RWPE2 (cell line): ENCODE data around the gene BEND3.
A peak's percentile ranks its signal among the peaks of the same experiment; 100 is the strongest.
"Not testable (repeated sequence)": the region's sequence is repeated elsewhere in the genome, so short reads cannot be mapped to it uniquely, and the experiment has no call there.

Experiments used
- ATAC-seq: fragments of 200-7000 bp; cut with Tn5 transposase; 3 replicates; pipeline ENCODE4 v1.9.1; 2021; ENCODE audit warnings: low read depth
- DNase-seq: peaks from one replicate; pipeline ENCODE4 v3.0.0-alpha.2; 2020; ENCODE audit warnings: low spot score
- H3K27ac ChIP-seq: fragments of 450-650 bp; 2 replicates; pipeline ENCODE4 v1.5.1; 2017; ENCODE audit warnings: mild to moderate bottlenecking; ENCODE audit not compliant: poor library complexity, severe bottlenecking
- H3K27me3 ChIP-seq: fragments of 250-450 bp; sonication (Bioruptor Pico); 2 replicates; pipeline ENCODE4 v1.5.1; 2021; ENCODE audit warnings: mild to moderate bottlenecking, moderate library complexity; ENCODE audit not compliant: insufficient read depth, poor library complexity, severe bottlenecking
- H3K36me3 ChIP-seq: fragments of 250-450 bp; sonication (Bioruptor Pico); 2 replicates; pipeline ENCODE4 v1.5.1; 2020; ENCODE audit warnings: low read depth, mild to moderate bottlenecking, moderate library complexity
- H3K4me1 ChIP-seq: fragments of 250-450 bp; sonication (Bioruptor Pico); 2 replicates; pipeline ENCODE4 v1.5.1; 2021; ENCODE audit warnings: mild to moderate bottlenecking, moderate library complexity; ENCODE audit not compliant: insufficient read depth, poor library complexity, severe bottlenecking
- H3K4me3 ChIP-seq: fragments of 250-450 bp; sonication (Bioruptor Pico); 2 replicates; pipeline ENCODE4 v1.5.1; 2021; ENCODE audit warnings: mild to moderate bottlenecking, moderate library complexity; ENCODE audit not compliant: severe bottlenecking
- H3K9me3 ChIP-seq: fragments of 250-450 bp; sonication (Bioruptor Pico); 2 replicates; pipeline ENCODE4 v1.5.1; 2021; ENCODE audit warnings: mild to moderate bottlenecking, moderate library complexity; ENCODE audit not compliant: severe bottlenecking
- TF ChIP-seq, protein P1 (sequence below): fragments of 450-650 bp; IDR thresholded peaks from one replicate; pipeline ENCODE4 v1.5.1; 2017; ENCODE audit warnings: mild to moderate bottlenecking, moderate library complexity; ENCODE audit not compliant: poor library complexity, severe bottlenecking

The BEND3 gene

DNA sequence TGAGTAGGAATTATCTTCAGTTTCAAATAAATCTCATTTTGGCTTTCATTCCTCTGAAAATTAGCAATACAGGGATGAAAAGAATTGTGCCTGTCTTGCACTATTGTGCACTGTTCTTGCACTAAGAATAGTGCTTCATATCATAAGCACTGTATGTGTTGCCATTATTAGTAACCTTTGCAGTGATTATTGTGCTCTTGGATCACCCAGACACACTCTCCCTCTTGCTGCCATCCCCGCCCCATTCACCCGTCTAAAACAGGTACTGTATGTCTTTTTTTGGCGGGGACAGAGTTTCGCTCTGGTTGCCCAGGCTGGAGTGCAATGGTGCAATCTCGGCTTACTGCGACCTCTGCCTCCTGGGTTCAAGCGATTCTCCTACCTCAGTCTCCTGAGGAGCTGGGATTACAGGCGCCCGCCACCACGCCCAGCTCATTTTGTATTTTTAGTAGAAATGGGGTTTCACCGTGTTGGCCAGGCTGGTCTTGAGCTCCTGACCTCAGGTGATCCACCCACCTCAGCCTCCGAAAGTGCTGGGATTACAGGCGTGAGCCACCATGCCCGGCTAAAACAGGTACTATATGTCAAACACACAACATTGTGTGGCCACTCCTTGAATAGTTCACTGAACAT, 19.8 kb upstream of the BEND3 start:
- H3K27ac ChIP-seq, H3K4me1 ChIP-seq, DNase-seq, H3K4me3 ChIP-seq, H3K36me3 ChIP-seq, H3K27me3 ChIP-seq, H3K9me3 ChIP-seq, ATAC-seq: not testable (repeated sequence)

DNA sequence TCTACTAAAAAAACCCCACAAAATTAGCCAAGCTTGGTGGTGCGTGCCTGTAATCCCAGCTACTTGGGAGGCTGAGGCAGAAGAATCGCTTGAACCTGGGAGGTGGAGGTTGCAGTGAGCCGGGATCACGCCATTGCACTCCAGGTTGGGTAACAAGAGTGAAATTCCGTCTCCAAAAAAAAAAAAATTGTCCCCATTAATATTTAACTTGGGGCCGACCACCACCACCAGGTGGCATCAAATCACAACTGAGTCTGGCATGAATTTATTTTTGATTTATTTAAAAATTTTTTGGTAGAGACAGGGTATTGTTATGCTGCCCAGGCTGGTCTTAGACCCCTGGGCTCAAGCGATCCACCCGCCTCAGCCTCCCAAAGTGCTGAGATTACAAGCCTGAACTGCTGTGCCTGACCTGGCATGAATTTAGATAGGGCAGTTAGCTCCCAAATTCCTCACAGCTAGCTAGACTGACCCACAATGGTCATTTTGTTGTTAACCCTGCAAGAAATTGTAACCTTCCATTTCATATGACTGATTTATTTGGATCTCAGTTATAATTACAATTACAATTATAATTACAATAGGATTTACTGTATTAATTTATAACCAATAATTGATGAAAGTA, 17.1 kb upstream of the BEND3 start:
- no peaks in the 10 kb centered on the region for H3K36me3 ChIP-seq
- no peaks in the 10 kb centered on the region for H3K4me1 ChIP-seq
- H3K27ac ChIP-seq: no peak overlapping the region
- TF ChIP-seq, protein P1, sequence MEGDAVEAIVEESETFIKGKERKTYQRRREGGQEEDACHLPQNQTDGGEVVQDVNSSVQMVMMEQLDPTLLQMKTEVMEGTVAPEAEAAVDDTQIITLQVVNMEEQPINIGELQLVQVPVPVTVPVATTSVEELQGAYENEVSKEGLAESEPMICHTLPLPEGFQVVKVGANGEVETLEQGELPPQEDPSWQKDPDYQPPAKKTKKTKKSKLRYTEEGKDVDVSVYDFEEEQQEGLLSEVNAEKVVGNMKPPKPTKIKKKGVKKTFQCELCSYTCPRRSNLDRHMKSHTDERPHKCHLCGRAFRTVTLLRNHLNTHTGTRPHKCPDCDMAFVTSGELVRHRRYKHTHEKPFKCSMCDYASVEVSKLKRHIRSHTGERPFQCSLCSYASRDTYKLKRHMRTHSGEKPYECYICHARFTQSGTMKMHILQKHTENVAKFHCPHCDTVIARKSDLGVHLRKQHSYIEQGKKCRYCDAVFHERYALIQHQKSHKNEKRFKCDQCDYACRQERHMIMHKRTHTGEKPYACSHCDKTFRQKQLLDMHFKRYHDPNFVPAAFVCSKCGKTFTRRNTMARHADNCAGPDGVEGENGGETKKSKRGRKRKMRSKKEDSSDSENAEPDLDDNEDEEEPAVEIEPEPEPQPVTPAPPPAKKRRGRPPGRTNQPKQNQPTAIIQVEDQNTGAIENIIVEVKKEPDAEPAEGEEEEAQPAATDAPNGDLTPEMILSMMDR: peak; percentile 78
- no peaks in the 10 kb centered on the region for H3K27me3 ChIP-seq
- no peak for DNase-seq
- H3K9me3 ChIP-seq: no peaks in the 10 kb centered on the region
- no peak overlapping the region for H3K4me3 ChIP-seq
- ATAC-seq: no peak

DNA sequence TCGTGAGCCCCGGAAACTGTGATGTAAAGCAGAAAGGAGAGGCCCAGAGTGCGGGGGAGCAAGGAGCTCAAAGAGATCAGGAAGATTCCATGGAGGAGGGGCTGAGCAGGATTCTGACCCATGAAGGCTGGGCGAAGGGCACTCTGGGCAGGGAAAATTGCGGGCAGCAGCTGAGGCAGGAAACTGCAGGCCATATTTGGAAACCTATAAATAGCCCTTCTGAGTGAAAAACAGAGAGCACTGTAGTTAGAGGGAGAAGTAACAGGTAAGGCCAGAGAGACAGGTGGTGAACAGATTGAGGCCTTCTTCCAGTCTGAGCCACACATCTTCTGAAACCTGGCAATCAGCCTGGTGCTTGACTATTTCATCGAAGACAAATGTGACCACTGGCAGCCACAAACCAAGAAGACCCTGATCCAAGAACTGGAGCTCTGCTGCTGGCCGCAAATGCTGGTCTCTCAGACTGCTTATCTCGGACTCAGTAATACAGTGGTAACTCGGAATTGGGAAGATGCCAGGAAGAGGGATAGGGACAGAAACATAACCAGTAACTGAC, 14.1 kb upstream of the BEND3 start:
- Histone ChIP-seq H3K27ac (no peak overlapping the region), H3K4me1 (no peaks in the 10 kb centered on the region), H3K9me3 (no peaks in the 10 kb centered on the region), H3K27me3 (no peaks in the 10 kb centered on the region), H3K36me3 (no peaks in the 10 kb centered on the region), H3K4me3 (no peak overlapping the region)
- ATAC-seq (no peak), DNase-seq (no peak)
- TF ChIP-seq, protein P1: no peak

DNA sequence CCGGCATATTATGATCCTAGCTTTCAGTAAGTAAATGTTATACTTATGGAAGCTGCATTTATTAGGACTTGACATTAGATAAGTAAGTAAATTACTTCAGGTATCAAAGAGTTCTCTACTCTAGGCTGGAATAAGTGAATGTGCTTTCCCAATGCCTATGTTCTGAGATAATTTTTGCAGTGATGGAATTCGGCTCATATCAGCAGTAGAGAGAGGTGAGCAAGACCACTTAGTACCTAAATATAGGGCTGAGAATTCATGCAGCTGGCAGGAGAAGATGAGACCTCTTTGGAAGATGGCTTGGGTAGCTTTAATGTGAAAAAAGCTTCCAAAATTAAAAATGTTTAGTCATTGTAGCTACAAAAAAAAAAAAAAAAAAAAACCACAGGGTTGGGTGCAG, 13.3 kb upstream of the BEND3 start:
- Histone ChIP-seq H3K27me3 (no peaks in the 10 kb centered on the region), H3K4me3 (no peak overlapping the region), H3K9me3 (no peaks in the 10 kb centered on the region), H3K27ac (no peak overlapping the region), H3K36me3 (no peaks in the 10 kb centered on the region), H3K4me1 (no peaks in the 10 kb centered on the region)
- DNase-seq: no peak
- no peak for ATAC-seq
- TF ChIP-seq, protein P1: no peak

DNA sequence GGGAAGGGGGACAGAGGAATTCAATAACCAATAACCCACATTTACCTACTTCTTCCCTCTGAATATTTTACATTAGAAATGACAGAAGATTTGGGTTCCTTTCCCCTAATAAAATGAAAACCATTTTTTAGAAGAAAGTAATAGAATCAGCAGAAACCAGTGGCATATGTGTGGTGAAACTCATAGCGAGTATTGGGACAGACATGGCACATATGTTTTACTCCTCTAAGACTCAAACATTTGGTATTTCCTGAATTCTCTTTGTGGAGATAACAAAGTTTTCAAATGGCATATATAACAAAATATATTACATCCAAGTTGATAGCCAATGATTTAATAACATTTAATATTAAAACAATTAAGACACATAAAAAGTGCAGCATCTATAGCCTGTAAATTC, 12.9 kb upstream of the BEND3 start:
- no peak for DNase-seq
- Histone ChIP-seq H3K4me3 (no peak overlapping the region), H3K36me3 (no peaks in the 10 kb centered on the region), H3K27me3 (no peaks in the 10 kb centered on the region), H3K4me1 (no peaks in the 10 kb centered on the region), H3K27ac (no peak overlapping the region), H3K9me3 (no peaks in the 10 kb centered on the region)
- TF ChIP-seq, protein P1: no peak
- ATAC-seq: no peak
